CD4-positive, alpha-beta T cell treated with Interleukin-21 for 1 hour (primary cell): ENCODE measurements around the gene DAP.
A peak's percentile ranks its signal among the peaks of the same experiment; 100 is the strongest.

Source experiments
- DNase-seq: peaks from one replicate; pipeline ENCODE4 v3.0.0-alpha.2; 2020

The DAP gene

GRCh38 chr5:10708189-10708944, 52.7 kb downstream of the DAP start:
- DNase-seq = no peak

GRCh38 chr5:10707198-10708142, 53.6 kb downstream of the DAP start:
- no peak for DNase-seq

- no peak for DNase-seq
These were observed 54.7 kb downstream of the DAP start for GRCh38 chr5:10706326-10706725.

GRCh38 chr5:10705747-10706146, 55.3 kb downstream of the DAP start:
- DNase-seq = no peak

GRCh38 chr5:10704949-10705621, 55.9 kb downstream of the DAP start:
- peak; percentile 17 for DNase-seq

- DNase-seq = no peak
These were observed 57.4 kb downstream of the DAP start for GRCh38 chr5:10703676-10704075.

- no peak for DNase-seq
These were observed 58.0 kb downstream of the DAP start for GRCh38 chr5:10702911-10703491.

- DNase-seq = no peak
These were observed 58.9 kb downstream of the DAP start for GRCh38 chr5:10702040-10702629.

GRCh38 chr5:10701567-10702039, 59.4 kb downstream of the DAP start:
- DNase-seq = peak; percentile 38

- DNase-seq = no peak
These were observed 60.5 kb downstream of the DAP start for GRCh38 chr5:10700516-10700915.

- no peak for DNase-seq
These were observed 61.0 kb downstream of the DAP start for GRCh38 chr5:10699987-10700386.

GRCh38 chr5:10699281-10699874, 61.7 kb downstream of the DAP start:
- no peak for DNase-seq

- no peak for DNase-seq
These were observed 65.1 kb downstream of the DAP start for GRCh38 chr5:10695759-10696543.

- DNase-seq = no peak
These were observed 65.9 kb downstream of the DAP start for GRCh38 chr5:10695055-10695649.

- DNase-seq = no peak
These were observed 68.9 kb downstream of the DAP start for GRCh38 chr5:10691826-10692785.

- no peak for DNase-seq
These were observed 70.3 kb downstream of the DAP start for GRCh38 chr5:10690460-10691440.

GRCh38 chr5:10689391-10690081, 71.5 kb downstream of the DAP start:
- no peak for DNase-seq
